ENCODE measurements around the gene FAM162A. TPM values are rescaled to one million over a fixed set of nuclear protein-coding genes. Genes with fewer than 3 reads are reported as not detected.

The FAM162A gene
- total and polyA plus RNA-seq, 4 donors = 19.2 to 111 (median 32.5) TPM

GRCh38 chr3:122451371-122451770 lies 67.4 kb downstream of the FAM162A start:
- Histone ChIP-seq H3K36me3 (ENCODE audit: control insufficient read depth in 4 of 4, insufficient read depth in 4 of 4, low read length in 4 of 4) (peaks cover 6 to 41% (median 23%) of the 10 kb centered on the region in 4 donors), H3K4me1 (ENCODE audit: control insufficient read depth in 5 of 5, insufficient read depth in 5 of 5, low read length in 5 of 5) (no peaks in the 10 kb centered on the region), H3K9ac (ENCODE audit: insufficient read depth in 1 of 2, low read length in 2 of 2) (no peak overlapping the region), H3K27ac (ENCODE audit: low read depth in 1 of 2, low read length in 1 of 2) (no peak overlapping the region), H3K4me3 (no peak overlapping the region), H3K9me3 (ENCODE audit: control insufficient read depth in 4 of 4, insufficient read depth in 3 of 4, low read length in 3 of 4) (no peaks in the 10 kb centered on the region), H3K27me3 (ENCODE audit: control insufficient read depth in 3 of 3, insufficient read depth in 3 of 3, low read length in 2 of 3) (no peaks in the 10 kb centered on the region)
- 91 to 96% methylated on average over 3 of the region's 3 CpGs for WGBS, 2 donors
- no peak for ATAC-seq (ENCODE audit: insufficient read depth, low FRiP score)
- DNase-seq = no peak
- TF ChIP-seq CTCF (IDR thresholded peaks at IDR 0.05; ENCODE audit: control extremely low read depth, extremely low read depth) = no peak

GRCh38 chr3:122456074-122456473 lies 72.1 kb downstream of the FAM162A start:
- H3K9me3 ChIP-seq (ENCODE audit: control insufficient read depth in 4 of 4, insufficient read depth in 3 of 4, low read length in 3 of 4) = no peaks in the 10 kb centered on the region
- no peaks in the 10 kb centered on the region for H3K4me1 ChIP-seq (ENCODE audit: control insufficient read depth in 5 of 5, insufficient read depth in 5 of 5, low read length in 5 of 5)
- ATAC-seq (ENCODE audit: insufficient read depth, low FRiP score) (no peak), DNase-seq (no peak)
- peaks cover 13 to 35% (median 21%) of the 10 kb centered on the region in 4 donors for H3K36me3 ChIP-seq (ENCODE audit: control insufficient read depth in 4 of 4, insufficient read depth in 4 of 4, low read length in 4 of 4)
- H3K27ac ChIP-seq (ENCODE audit: low read depth in 1 of 2, low read length in 1 of 2) = no peak overlapping the region
- H3K9ac ChIP-seq (ENCODE audit: insufficient read depth in 1 of 2, low read length in 2 of 2) = no peak overlapping the region
- H3K27me3 ChIP-seq (ENCODE audit: control insufficient read depth in 3 of 3, insufficient read depth in 3 of 3, low read length in 2 of 3) = no peaks in the 10 kb centered on the region
- no peak overlapping the region for H3K4me3 ChIP-seq
- no peak for TF ChIP-seq CTCF (IDR thresholded peaks at IDR 0.05; ENCODE audit: control extremely low read depth, extremely low read depth)

GRCh38 chr3:122457706-122458105 lies 73.7 kb downstream of the FAM162A start:
- Histone ChIP-seq H3K4me1 (ENCODE audit: control insufficient read depth in 5 of 5, insufficient read depth in 5 of 5, low read length in 5 of 5) (no peaks in the 10 kb centered on the region), H3K9ac (ENCODE audit: insufficient read depth in 1 of 2, low read length in 2 of 2) (no peak overlapping the region)
- ATAC-seq (ENCODE audit: insufficient read depth, low FRiP score) = no peak

More at GRCh38 chr3:122457706-122458105, 73.7 kb downstream of the FAM162A start:
- Histone ChIP-seq H3K27me3 (ENCODE audit: control insufficient read depth in 3 of 3, insufficient read depth in 3 of 3, low read length in 2 of 3) (no peaks in the 10 kb centered on the region), H3K27ac (ENCODE audit: low read depth in 1 of 2, low read length in 1 of 2) (no peak overlapping the region), H3K9me3 (ENCODE audit: control insufficient read depth in 4 of 4, insufficient read depth in 3 of 4, low read length in 3 of 4) (no peaks in the 10 kb centered on the region), H3K4me3 (no peak overlapping the region), H3K36me3 (ENCODE audit: control insufficient read depth in 4 of 4, insufficient read depth in 4 of 4, low read length in 4 of 4) (peaks cover 7 to 33% (median 20%) of the 10 kb centered on the region in 4 donors)
- DNase-seq = no peak
- WGBS, 2 donors = 96 to 98% methylated on average over 2 of the region's 2 CpGs
- TF ChIP-seq CTCF (IDR thresholded peaks at IDR 0.05; ENCODE audit: control extremely low read depth, extremely low read depth) = no peak

Data from lung (tissue), 12 donors.